ENCODE data around the gene ST7L. TPM values are rescaled to one million over a fixed set of nuclear protein-coding genes. Genes with fewer than 3 reads are reported as not detected.

The ST7L gene
- total and polyA plus RNA-seq, 12 donors, result 14.0 to 37.2 (median 22.7) TPM

GRCh38 chr1:112558634-112559033, 60.3 kb downstream of the ST7L start:
- TF ChIP-seq CTCF (IDR thresholded peaks at IDR 0.05) (no peak), POLR2A (IDR thresholded peaks at IDR 0.05) (no peak)
- H3K36me3 ChIP-seq (replicated peaks in 1 of 2), result no peaks in the 10 kb centered on the region
- WGBS, 4 donors, result 85 to 94% (median 91%) methylated on average over 3 of the region's 3 CpGs
- H3K27ac ChIP-seq, result no peak overlapping the region
- no peaks in the 10 kb centered on the region for H3K9me3 ChIP-seq (replicated peaks in 1 of 3)
- peaks cover 0 to 3% of the 10 kb centered on the region in 2 donors for H3K4me1 ChIP-seq (replicated peaks in 1 of 2)
- no peak for DNase-seq
- no peak overlapping the region for H3K4me3 ChIP-seq
- no peaks in the 10 kb centered on the region for H3K27me3 ChIP-seq
- intact Hi-C loops (cut with DNase I), result no loop called here

GRCh38 chr1:112557385-112557784, 61.6 kb downstream of the ST7L start:
- Histone ChIP-seq H3K27me3 (no peaks in the 10 kb centered on the region), H3K4me3 (no peak overlapping the region), H3K9me3 (replicated peaks in 1 of 3) (no peaks in the 10 kb centered on the region), H3K36me3 (replicated peaks in 1 of 2) (no peaks in the 10 kb centered on the region), H3K4me1 (replicated peaks in 1 of 2) (peaks cover 0 to 4% of the 10 kb centered on the region in 2 donors), H3K27ac (no peak overlapping the region)
- intact Hi-C loops (cut with DNase I), result no loop called here
- DNase-seq, result no peak
- TF ChIP-seq POLR2A (IDR thresholded peaks at IDR 0.05) (no peak), CTCF (IDR thresholded peaks at IDR 0.05) (no peak)
- WGBS, 4 donors, result 87 to 96% (median 88%) methylated on average over 1 of the region's 1 CpG

- intact Hi-C loops (cut with DNase I), result no loop called here
- TF ChIP-seq CTCF (IDR thresholded peaks at IDR 0.05) (no peak), POLR2A (IDR thresholded peaks at IDR 0.05) (no peak)
- Histone ChIP-seq H3K27ac (no peak overlapping the region), H3K36me3 (replicated peaks in 1 of 2) (no peaks in the 10 kb centered on the region), H3K4me3 (no peak overlapping the region), H3K27me3 (no peaks in the 10 kb centered on the region), H3K9me3 (replicated peaks in 1 of 3) (no peaks in the 10 kb centered on the region), H3K4me1 (replicated peaks in 1 of 2) (peaks cover 0 to 4% of the 10 kb centered on the region in 2 donors)
- no peak for DNase-seq
Measured at GRCh38 chr1:112554411-112554810, 64.5 kb downstream of the ST7L start.

GRCh38 chr1:112549590-112549989, 69.4 kb downstream of the ST7L start:
- no peak for DNase-seq
- peaks cover 6 to 11% of the 10 kb centered on the region in 2 donors for H3K4me1 ChIP-seq (replicated peaks in 1 of 2)
- no peaks in the 10 kb centered on the region for H3K36me3 ChIP-seq (replicated peaks in 1 of 2)
- no peaks in the 10 kb centered on the region for H3K27me3 ChIP-seq
- no peak overlapping the region for H3K27ac ChIP-seq
- intact Hi-C loops (cut with DNase I), result no loop called here
- no peak overlapping the region for H3K4me3 ChIP-seq
- H3K9me3 ChIP-seq (replicated peaks in 1 of 3), result no peaks in the 10 kb centered on the region
- 76 to 89% (median 85%) methylated on average over 2 of the region's 2 CpGs for WGBS, 4 donors
- TF ChIP-seq POLR2A (IDR thresholded peaks at IDR 0.05), result no peak
- no peak for TF ChIP-seq CTCF (IDR thresholded peaks at IDR 0.05)
